Measurements from ENCODE around the gene CCT2. TPM values are rescaled to one million over a fixed set of nuclear protein-coding genes. Genes with fewer than 3 reads are reported as not detected.

Gene CCT2
- total and polyA plus RNA-seq, 9 of the 15 experiments (the other 6 are each of a cell fraction or from before 2014, with no cell fraction given): 341 to 738 (median 490) TPM

GRCh38 chr12:69570545-69571399 is 14.5 kb upstream of the CCT2 start (continued):
- TF ChIP-seq ZNF316 (IDR thresholded peaks at IDR 0.05) (peak; percentile 80), C11orf30 (IDR thresholded peaks at IDR 0.05; ENCODE audit: low read depth) (peak; percentile 41; the same call in 1 of the 2 replicates), ARID3A (IDR thresholded peaks at IDR 0.05; ENCODE audit: borderline replicate concordance, low read depth, low read length) (0 out of 2 replicates have a peak, but pooled peaks have one; percentile 44), ESRRB (CRISPR knock-in tag; IDR thresholded peaks at IDR 0.05; ENCODE audit: borderline replicate concordance) (no peak), REST (IDR thresholded peaks at IDR 0.05; ENCODE audit: borderline replicate concordance) (peak; percentile 79), REST (CRISPR knock-in tag; IDR thresholded peaks at IDR 0.05; ENCODE audit: low read depth) (no peak), MEIS2 (IDR thresholded peaks at IDR 0.05; ENCODE audit: partially characterized antibody) (no peak), RAD21 (CRISPR knock-in tag; conservative IDR thresholded peaks at IDR 0.05 in 1 of 2, IDR thresholded peaks at IDR 0.05 in 1 of 2) (peak; percentile 84), DEAF1 (CRISPR knock-in tag; IDR thresholded peaks at IDR 0.05) (peak; percentile 73), SAFB (IDR thresholded peaks at IDR 0.05; ENCODE audit: borderline replicate concordance, low read depth, low read length) (no peak), POLR2H (tag; IDR thresholded peaks at IDR 0.05; ENCODE audit: low read depth) (0 out of 2 replicates have a peak, but pooled peaks have one; percentile 18), ZNF253 (CRISPR knock-in tag; conservative IDR thresholded peaks at IDR 0.05) (no peak)
